GM12865 (cell line): Measurements from ENCODE around the gene SPATA32.
"Not testable (repeated sequence)": the region's sequence is repeated elsewhere in the genome, so short reads cannot be mapped to it uniquely, and the experiment has no call there.

Experiments used
- DNase-seq: peaks from one replicate; pipeline ENCODE4 v3.0.0; 2010; ENCODE audit warnings: low read depth
- H3K4me3 ChIP-seq: 2 replicates; pipeline ENCODE4 v1.5.1; 2011; ENCODE audit warnings: mild to moderate bottlenecking, low read depth, low read length, control low read depth
- CTCF ChIP-seq: IDR thresholded peaks from 2 replicates; pipeline ENCODE4 v1.5.1; 2011; ENCODE audit warnings: low read length, control low read depth, low read depth, inconsistent platforms; ENCODE audit not compliant: insufficient read depth; ENCODE audit errors: missing control alignments

SPATA32 gene

GRCh38 chr17:45307290-45308015 lies 45.6 kb upstream of the SPATA32 start:
- H3K4me3 ChIP-seq = peak overlapping the region; percentile 34
- no peak for TF ChIP-seq CTCF
- peak; percentile 91 for DNase-seq

GRCh38 chr17:45306623-45307022 lies 44.7 kb upstream of the SPATA32 start:
- no peak for TF ChIP-seq CTCF
- DNase-seq = no peak
- H3K4me3 ChIP-seq = no peak overlapping the region

DNA sequence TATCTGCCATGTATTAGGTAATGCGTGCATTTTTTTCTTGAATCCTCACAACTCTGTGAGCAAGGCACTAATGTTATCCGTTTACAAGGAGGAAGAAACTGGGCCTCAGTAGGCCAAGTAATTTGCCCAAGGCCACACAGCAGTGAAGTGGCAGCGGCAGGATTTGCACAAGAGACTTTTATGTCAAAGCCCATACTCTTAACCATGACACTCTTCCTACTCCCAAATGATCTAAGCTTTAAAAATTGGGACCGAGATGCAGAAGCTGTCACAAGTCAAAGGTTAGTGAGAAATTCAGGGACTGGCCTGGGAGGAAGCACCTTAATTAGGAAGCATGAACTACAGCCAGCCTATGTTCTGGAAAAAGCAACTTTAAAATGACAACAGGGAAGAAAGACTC lies 44.2 kb upstream of the SPATA32 start:
- no peak overlapping the region for H3K4me3 ChIP-seq
- no peak for TF ChIP-seq CTCF
- DNase-seq = no peak

DNA sequence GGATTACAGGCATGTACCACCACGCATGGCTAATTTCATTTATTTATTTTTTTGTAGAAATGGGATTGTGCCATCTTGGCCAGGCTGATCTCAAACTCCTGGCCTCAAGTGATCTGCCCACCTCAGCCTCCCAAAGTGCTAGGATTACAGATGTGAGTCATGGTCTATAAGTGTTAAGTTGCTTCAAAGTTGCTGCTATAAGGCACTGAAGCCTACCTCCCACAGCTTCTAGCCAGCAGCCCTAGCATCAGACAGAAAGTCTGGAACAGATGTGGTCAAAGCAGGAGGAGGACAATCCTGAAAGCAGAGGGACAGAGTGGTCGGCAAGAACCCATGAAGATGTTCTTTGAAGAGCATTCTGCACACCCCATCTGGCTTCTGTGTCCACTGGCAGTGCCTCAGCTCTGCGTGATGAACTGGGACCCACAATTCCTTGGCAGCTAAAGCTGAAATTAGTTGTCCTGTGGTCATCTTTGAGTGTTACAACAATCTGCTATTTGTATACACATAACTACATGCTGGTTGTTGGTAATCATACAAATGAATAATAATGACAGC lies 43.7 kb upstream of the SPATA32 start:
- no peak for TF ChIP-seq CTCF
- no peak overlapping the region for H3K4me3 ChIP-seq
- DNase-seq = no peak

GRCh38 chr17:45302649-45303173 lies 40.8 kb upstream of the SPATA32 start:
- H3K4me3 ChIP-seq = peak overlapping the region; percentile 28
- DNase-seq = peak; percentile 97
- no peak for TF ChIP-seq CTCF

DNA sequence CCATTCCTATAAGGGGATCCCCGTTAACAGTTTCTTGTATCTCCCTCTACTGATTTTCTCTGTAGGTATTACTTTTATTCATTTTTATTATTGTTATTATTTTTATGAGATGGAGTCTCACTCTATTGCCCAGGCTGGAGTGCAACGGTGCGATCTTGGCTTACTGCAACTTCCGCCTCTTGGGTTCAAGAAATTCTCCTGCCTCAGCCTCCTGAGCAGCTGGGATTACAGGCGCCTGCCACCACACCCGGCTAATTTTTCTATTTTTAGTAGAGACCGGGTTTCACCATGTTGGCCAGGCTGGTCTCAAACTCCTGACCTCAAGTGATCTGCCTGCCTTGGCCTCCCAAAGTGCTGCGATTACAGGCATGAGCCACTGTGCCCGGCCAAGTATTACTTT lies 40.3 kb upstream of the SPATA32 start:
- H3K4me3 ChIP-seq = not testable (repeated sequence)

GRCh38 chr17:45301674-45302073 lies 39.8 kb upstream of the SPATA32 start:
- no peak overlapping the region for H3K4me3 ChIP-seq
- no peak for TF ChIP-seq CTCF
- peak; percentile 77 for DNase-seq

More for the DNA sequence above, 40.3 kb upstream of the SPATA32 start:
- not testable (repeated sequence) for DNase-seq
